AG09319 (cell line): ENCODE results near the gene UVSSA.
"Not testable (repeated sequence)": the region's sequence is repeated elsewhere in the genome, so short reads cannot be mapped to it uniquely, and the experiment has no call there.

Experiments
- DNase-seq: peaks from one replicate; pipeline ENCODE4 v3.0.0-alpha.2; 2010; ENCODE audit warnings: low read depth; ENCODE audit errors: extremely low read depth
- CTCF ChIP-seq: IDR thresholded peaks from 2 replicates; pipeline ENCODE4 v1.5.1; 2011; ENCODE audit warnings: low read depth, mild to moderate bottlenecking, inconsistent platforms, low read length, moderate library complexity

The UVSSA gene

GRCh38 chr4:1370321-1371124 lies 23.5 kb downstream of the UVSSA start:
- TF ChIP-seq CTCF, result no peak
- DNase-seq, result no peak

GRCh38 chr4:1371176-1372165 lies 24.5 kb downstream of the UVSSA start:
- no peak for DNase-seq
- TF ChIP-seq CTCF, result no peak

- DNase-seq, result not testable (repeated sequence)
Observed at GRCh38 chr4:1372576-1372975, 25.6 kb downstream of the UVSSA start.

- no peak for DNase-seq
- no peak for TF ChIP-seq CTCF
Observed at GRCh38 chr4:1373892-1374705, 27.1 kb downstream of the UVSSA start.

- no peak for DNase-seq
- TF ChIP-seq CTCF, result no peak
Observed at GRCh38 chr4:1374706-1375045, 27.7 kb downstream of the UVSSA start.

- DNase-seq, result no peak
- TF ChIP-seq CTCF, result no peak
Observed at GRCh38 chr4:1375051-1375721, 28.2 kb downstream of the UVSSA start.

- no peak for DNase-seq
- TF ChIP-seq CTCF, result no peak
Observed at GRCh38 chr4:1375761-1376322, 28.8 kb downstream of the UVSSA start.
